A549 (cell line): ENCODE results near the gene GJB2.

Source experiments
- CEBPB ChIP-seq, 2 experiments: fragments of >200 bp in 1 of 2; sonication (Bioruptor Twin) in 1 of 2; formaldehyde crosslinking in 1 of 2; IDR thresholded peaks; 2 replicates each; pipeline ENCODE4 v1.6.1; 2012 to 2016
- CTCF ChIP-seq: fragments of >200 bp; sonication (Bioruptor Twin); formaldehyde crosslinking; IDR thresholded peaks from 3 replicates; pipeline ENCODE4 v1.5.1; 2016
- EP300 ChIP-seq, 2 experiments: fragments of >200 bp; sonication (Bioruptor Twin); formaldehyde crosslinking; IDR thresholded peaks; 2 replicates in 1 of 2; 3 replicates in 1 of 2; pipeline ENCODE4 v1.6.1; 2016 to 2017
- HDAC2 ChIP-seq: fragments of 200-600 bp; sonication (generic); IDR thresholded peaks from 2 replicates; pipeline ENCODE4 v1.6.1; 2016
- POLR2A ChIP-seq: IDR thresholded peaks from 2 replicates; pipeline ENCODE4 v1.6.1; 2012; ENCODE audit warnings: mild to moderate bottlenecking, low read length
- RFX5 ChIP-seq: fragments of 450-650 bp; IDR thresholded peaks from 2 replicates; pipeline ENCODE4 v1.7.1; 2014; ENCODE audit warnings: antibody characterized with exemption, mild to moderate bottlenecking, moderate library complexity
- SREBF2 ChIP-seq: fragments of 450-650 bp; IDR thresholded peaks from 2 replicates; pipeline ENCODE4 v1.6.1; 2014; ENCODE audit warnings: mild to moderate bottlenecking, moderate library complexity

GRCh38 chr13:20198781-20199180, 6.0 kb upstream of the GJB2 start:
- no peak for TF ChIP-seq CTCF
- no peak for TF ChIP-seq HDAC2
- TF ChIP-seq POLR2A, result no peak
- no peak for TF ChIP-seq CEBPB (IDR thresholded peaks at IDR 0.05)
- TF ChIP-seq SREBF2, result no peak
- TF ChIP-seq RFX5, result no peak
- TF ChIP-seq EP300 (IDR thresholded peaks at IDR 0.05), result no peak
